HL-60/S4 (cell line): Measurements from ENCODE around the gene ALG2.

ENCODE experiments used
- in situ Hi-C: fragments of 300-500 bp; cut with MboI; formaldehyde crosslinking; loops from 2 replicates; pipeline ENCODE4 v1.14.3; 2022; ENCODE audit warnings: low sequenced_read_pairs

Gene ALG2, protein sequence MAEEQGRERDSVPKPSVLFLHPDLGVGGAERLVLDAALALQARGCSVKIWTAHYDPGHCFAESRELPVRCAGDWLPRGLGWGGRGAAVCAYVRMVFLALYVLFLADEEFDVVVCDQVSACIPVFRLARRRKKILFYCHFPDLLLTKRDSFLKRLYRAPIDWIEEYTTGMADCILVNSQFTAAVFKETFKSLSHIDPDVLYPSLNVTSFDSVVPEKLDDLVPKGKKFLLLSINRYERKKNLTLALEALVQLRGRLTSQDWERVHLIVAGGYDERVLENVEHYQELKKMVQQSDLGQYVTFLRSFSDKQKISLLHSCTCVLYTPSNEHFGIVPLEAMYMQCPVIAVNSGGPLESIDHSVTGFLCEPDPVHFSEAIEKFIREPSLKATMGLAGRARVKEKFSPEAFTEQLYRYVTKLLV

DNA sequence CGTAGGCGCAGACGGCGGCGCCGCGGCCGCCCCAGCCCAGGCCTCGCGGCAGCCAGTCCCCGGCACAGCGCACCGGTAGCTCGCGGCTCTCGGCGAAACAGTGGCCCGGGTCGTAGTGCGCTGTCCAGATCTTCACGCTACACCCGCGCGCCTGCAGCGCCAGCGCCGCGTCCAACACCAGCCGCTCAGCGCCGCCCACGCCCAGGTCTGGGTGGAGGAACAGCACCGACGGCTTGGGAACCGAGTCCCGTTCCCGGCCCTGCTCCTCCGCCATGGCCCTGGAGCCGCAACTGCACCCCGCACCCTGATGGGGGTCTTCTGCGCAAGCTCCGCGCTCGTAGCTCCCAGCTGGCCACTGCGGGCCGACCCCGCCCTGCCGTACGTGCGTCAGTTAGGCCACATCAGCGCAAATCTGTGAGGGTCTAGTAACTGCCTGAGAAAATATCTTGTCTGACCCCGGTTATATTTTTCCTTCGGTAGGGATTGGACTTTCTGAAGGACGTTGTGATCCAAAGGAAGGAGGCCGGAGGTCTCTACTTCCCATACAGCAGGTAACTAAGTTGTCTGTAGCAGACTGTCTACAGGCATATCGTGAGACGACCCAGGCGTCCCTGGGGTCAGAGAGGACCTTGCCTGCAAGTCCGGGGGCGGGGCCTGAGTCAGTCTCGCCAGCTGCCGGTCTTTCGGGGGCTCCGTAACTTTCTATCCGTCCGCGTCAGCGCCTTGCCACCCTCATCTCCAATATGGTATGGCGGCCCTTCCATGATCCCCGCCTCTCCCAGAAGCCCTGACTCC is at the start of gene ALG2, which contains the start of gene SEC61B:
Gene ALG2, minus strand, starts transcription at position 322 of the 795 bp plus-strand sequence. Its CDS starts 48 bp downstream, at position 274.
Gene SEC61B, plus strand, starts transcription at position 662 of the 795 bp plus-strand sequence. Its CDS starts 82 bp downstream, at position 744.
- in situ Hi-C loops: no loop called here

DNA sequence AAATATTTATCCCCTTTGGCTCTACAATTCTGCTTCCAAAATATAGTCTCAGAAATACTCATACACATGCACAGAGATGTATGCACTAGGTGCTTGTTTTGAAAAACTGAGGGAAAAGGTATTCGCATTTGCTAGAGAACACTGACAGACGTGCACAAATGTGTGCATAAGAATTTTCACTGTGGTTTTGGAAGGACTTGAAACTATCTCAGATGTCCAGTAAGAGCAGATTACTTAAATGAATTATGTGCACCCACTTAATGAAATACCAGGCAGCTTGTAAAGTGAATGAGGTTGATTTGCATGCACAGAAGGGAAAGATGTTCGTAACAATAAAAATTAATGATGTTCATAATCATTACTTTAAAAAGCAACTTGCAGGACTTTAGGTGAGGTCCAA is 48.7 kb upstream of the ALG2 start:
- in situ Hi-C loops: loop anchor here (25.0 kb wide), 1 partner anchor 742 kb away; no protein-coding TSS in a partner anchor

DNA sequence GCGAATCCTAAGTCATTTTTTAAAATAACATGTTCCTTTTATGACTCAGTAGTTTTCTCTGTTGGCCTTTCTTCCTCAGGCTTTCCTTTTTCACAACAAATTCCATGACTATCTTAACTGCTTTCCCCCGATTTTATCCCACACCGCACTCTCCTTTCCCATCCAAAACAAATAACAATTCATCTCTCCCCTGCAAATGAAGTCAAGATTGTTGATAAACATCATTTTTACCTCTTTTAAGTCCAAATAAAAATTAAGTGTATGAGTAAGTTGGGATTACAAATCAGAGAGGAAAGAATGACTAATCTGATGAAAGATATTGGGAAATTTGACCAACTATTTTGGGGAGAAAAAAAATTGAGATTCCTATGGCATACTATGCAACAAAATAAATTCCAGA is 47.7 kb upstream of the ALG2 start:
- in situ Hi-C loops: loop anchor here (25.0 kb wide), 1 partner anchor 743 kb away; no protein-coding TSS in a partner anchor

DNA sequence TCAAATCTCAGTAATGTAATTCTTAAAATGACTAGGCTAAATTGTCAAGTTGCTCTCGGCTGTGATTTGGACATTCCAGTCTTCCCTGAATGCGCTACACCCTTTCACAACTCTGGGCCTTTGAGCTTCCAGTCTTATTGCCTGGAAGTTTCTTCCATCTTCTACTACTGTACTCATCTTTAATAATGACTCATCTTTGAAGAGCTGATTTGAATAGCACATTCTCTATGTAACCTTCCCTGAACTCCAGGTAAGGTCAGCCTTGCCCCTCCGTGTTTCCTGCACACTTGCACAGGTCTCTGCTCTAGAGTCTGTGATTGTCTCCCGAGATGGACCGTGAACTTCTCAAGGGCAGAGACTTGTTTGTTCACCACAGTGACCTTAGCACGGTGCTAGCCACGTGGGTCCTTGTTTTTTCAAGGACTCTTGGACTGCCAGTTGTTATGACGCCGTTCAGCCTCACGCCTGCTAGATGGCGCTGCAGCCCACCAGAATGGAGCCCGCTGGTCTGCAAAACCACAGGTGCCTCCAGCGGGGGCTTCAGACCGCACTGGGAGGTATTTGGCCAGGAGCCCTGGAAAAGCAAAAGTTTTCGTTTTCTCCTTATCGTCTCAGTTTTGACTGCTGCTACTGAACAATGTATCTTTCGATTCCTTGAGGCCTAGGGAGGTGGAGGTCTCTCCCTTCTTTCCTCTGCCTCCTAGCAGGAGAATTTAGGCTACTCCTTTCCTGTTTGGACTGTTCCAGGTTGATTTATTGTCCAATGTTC is 44.7 kb upstream of the ALG2 start:
- in situ Hi-C loops: loop anchor here (25.0 kb wide), 1 partner anchor 746 kb away; no protein-coding TSS in a partner anchor

DNA sequence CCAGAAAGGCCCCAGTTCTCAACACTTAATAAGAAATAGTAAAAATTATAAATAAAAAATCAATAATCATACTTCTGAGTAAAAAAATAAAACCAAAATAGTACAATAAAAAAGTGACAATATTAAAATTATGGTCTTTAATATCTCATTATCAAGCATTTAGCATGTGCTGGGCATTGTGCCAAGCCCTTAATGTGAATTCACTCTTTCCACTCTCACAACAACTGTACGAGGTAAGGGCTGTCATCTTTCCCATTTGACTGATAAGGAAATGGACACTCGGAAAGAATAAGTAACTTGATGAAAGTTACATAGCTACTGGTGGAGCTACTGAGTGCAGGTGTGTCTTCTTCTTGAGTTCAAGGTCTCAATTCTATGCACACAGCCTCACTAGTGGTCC is 43.9 kb upstream of the ALG2 start:
- in situ Hi-C loops: loop anchor here (25.0 kb wide), 1 partner anchor 747 kb away; no protein-coding TSS in a partner anchor

DNA sequence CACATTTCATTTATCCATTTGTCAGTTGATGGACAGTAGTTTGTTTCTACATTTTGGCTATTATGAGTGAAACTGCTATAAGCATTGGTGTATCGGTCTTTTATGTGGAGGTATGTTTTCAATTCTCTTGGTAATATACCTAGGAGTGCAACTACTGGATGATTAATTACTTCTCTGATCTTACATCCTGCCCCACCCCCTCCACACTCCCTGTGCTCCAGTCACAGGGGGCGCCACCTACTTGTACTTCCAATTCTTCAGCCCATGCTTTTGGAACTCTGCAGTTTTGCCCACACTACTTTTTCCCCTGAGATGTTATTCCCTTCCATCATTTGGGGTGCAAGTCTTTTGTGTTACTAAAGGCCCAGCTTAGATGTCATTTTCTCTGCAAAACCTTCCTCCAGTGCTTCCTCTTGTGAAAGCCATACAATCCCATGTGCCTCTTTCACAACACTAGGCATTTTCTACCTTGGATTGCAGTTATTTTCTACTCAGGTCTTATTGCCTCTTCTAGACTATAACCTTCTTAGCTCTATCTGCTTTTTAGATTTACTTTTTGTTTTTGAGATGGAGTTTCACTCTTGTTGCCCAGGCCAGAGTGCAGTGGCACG is 42.4 kb upstream of the ALG2 start:
- in situ Hi-C loops: loop anchor here (25.0 kb wide), 1 partner anchor 748 kb away; no protein-coding TSS in a partner anchor

DNA sequence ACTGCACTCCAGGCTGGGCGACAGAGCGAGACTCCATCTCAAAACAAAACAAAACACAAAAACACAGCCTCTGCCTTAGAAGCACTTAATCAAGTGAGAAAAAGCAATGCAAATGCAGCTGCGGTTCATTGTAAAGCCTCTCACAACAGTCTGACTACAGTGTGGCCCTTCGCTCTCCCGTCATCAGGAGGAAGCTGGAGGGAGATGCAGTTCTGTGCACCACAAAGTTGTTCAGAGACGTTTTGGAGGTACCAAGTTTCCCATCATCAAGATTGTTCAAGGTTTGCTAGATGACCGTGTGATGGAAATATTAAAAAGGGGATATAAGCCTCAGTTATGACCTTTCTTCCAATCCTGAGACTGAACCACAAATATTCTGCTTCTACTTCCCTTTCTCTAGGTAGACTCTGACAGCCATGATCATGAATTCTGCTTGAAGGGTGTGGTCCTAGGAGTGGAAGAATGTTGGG is 41.2 kb upstream of the ALG2 start:
- in situ Hi-C loops: loop anchor here (25.0 kb wide), 1 partner anchor 749 kb away; no protein-coding TSS in a partner anchor

DNA sequence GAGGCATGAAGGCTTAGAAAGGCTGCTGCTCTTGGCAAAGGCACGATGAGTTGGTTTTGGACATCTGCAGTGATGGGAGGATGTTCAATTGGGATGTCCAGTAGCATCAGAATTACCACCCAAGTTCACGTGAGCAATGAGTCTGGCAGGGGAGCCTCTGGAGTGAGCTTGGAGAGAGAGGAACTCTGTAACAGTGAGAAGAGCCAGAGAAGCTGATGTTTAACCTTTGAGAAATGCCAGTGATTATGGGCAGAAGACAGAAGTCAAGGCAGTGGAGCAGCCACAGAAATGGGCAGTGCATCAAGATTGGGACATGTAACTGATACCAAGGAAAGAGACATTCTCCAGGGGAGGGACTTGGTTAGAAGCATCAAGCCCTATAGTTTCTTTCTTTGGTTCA is 40.2 kb upstream of the ALG2 start:
- in situ Hi-C loops: loop anchor here (25.0 kb wide), 1 partner anchor 750 kb away; no protein-coding TSS in a partner anchor

DNA sequence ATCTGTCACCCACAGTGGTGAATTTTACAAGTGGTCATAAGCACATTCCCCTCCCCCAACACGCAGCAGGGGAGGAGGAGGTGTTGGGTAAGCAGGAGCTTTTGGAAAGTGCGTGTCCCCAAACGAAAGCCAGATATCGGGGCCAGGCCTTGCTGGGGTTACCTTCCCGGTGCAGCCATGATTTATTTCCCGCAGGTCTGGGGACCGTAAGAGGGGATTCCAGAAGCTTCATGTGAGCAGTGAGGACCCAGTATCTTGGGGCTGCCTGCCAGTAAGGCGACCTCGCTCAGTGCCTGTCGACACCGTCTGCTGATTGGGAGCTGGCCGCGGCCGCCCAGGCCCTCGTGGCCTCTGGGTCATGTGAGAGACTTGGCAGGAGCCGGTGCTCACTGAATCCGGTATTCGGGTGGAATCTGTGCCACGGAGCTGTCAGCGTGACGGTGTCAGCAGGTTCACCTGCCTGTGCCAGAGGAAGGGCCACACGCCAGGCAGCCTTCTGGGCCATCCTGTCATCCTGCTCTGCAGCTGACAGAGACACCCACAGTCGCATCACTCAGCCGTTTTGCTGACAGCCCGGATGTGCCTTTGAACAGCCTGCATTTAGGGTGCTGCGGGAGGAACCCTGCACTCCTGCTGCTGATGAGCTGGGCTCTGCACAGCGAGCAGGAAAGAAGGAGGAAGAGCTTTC is 37.6 kb upstream of the ALG2 start:
- in situ Hi-C loops: loop anchor here (25.0 kb wide), 1 partner anchor 753 kb away; no protein-coding TSS in a partner anchor

DNA sequence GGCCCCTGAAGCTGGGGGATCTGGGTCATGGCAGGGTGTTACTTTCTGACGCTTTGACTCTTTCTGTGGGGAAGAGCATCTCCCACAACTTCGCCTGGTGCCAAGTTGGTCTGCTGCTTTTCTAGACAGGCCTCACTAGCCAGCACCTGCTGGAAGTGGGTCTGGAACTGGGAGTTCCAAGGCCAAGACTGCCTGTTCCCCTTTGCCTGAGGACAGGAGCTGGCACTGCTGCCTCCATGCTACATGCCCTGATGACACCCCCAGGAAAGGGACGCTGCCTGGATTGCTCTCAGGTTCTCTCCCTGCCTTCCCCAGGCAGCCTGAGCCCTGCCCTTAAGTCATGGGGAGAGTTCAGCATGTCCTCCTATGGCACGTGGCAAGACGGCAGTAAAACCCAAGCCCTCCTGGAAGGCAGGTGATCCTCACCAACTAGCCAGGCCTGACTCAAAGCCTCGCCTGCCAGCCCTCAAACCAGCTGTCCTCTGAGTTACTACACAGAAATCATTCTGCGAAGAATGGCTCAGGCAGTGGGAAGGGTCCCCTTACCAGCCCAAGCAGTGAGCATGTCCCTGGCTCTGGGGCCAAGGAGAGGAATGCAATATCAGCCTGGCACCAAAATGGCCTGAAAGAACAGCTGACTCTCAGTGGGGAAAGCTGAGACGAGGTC is 36.1 kb upstream of the ALG2 start:
- in situ Hi-C loops: loop anchor here (25.0 kb wide), 1 partner anchor 754 kb away; no protein-coding TSS in a partner anchor

DNA sequence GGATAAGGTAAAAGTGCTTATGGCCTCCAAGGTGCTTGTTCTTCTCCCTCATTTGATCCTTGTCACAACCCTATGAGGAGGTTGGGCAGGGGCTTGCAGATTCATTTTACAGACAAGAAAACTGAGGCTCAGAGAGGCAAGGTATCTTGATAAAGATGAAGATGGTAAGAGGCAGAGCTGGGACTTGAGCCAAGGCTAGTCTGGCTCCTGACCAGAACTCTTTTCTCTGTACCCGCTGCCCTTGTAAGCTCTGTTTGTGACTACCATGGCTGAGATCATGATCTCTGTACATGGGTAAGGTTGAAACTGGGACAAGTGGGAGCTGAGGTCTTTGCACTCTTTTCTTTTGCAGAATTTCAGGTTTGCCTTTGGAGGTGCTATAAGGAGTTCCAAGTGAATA is 33.9 kb upstream of the ALG2 start:
- in situ Hi-C loops: loop anchor here (25.0 kb wide), 1 partner anchor 757 kb away; no protein-coding TSS in a partner anchor

DNA sequence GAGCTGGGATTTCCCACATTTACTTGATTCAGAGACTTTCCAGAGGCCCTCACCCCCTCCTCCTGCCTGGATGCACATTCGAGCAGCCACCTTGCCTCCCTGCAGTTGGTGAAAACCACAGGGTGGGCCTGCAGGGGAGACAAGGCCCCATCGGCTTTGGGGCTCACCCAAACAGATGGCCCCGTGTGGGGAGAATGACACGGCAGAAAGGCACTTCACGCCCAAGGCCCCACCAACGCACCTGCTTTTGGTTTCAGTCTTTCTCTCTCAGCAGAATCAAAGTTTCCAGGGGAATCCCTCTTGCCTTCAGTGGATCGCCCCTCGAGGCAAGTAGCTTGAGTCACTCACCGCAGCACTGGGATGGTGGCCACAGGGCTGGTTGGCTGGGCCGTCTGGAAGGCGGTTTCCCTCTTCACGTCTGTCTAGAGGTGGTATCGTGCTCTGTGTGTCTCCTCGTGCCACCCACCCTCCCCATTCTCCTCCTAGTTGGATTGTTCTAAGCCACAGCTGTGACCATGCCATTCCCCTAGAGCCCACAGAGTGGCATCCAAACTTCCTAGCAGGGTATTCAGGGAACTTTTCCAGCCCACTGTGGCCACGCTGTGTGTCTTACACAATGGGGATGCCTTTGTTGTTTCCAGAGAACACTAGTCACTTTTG is 32.2 kb upstream of the ALG2 start:
- in situ Hi-C loops: loop anchor here (25.0 kb wide), 1 partner anchor 758 kb away; no protein-coding TSS in a partner anchor

DNA sequence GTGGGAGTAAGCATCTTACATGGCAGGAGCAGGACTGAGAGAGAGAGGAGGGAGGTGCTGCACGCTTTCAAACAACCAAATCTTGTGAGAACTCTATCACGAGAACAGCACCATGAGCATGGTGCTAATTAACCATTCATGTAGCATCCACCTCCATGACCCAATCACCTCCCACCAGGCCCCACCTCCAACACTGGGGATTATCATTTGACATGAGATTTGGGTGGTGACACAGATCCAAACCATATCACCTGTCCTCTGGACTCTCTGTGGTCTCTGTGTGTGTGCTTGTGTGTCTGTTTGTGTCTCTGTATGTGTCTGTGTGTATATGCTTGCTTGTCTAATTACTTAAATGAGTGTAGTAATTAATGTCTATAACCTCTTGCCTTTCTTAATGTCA is 31.4 kb upstream of the ALG2 start:
- in situ Hi-C loops: loop anchor here (25.0 kb wide), 1 partner anchor 759 kb away; no protein-coding TSS in a partner anchor

DNA sequence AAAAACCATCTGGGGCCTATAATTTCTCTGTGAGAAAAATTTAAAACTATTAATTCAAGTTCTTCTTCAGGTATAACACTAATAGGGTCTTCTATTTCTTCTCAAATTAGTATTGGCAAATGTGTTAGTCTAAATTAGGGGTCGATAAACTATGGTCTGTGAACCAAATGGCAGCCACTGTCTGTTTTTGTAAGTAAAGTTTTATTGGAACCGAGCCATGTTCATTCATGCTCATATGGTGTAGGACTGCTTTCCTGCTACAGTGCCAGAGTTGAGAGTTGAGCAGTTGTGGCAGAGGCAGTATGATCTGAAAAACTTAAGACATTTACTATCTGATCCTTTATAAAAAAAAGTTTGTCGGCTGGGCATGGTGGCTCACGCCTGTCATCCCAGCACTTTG is 29.4 kb upstream of the ALG2 start:
- in situ Hi-C loops: loop anchor here (25.0 kb wide), 1 partner anchor 761 kb away; no protein-coding TSS in a partner anchor

DNA sequence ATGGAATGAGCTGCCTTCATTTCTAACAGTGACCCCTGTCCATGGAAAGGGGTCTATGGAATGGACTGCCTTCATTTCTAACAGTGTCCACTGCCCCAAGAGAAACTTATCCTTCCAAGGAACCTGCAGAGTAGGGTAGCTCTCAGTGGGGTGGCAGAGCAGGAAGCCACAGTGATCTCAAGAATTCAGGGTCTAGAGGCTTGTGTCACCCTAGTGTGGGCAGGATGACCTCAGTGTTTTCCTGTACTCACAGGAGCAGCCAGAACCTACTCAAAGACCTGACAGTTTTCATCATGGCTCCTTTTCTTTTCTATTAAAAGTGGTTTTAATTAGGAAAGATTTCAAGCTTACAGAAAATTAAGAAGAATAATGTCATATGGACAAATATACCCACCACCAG is 27.9 kb upstream of the ALG2 start:
- in situ Hi-C loops: loop anchor here (25.0 kb wide), 1 partner anchor 763 kb away; no protein-coding TSS in a partner anchor

DNA sequence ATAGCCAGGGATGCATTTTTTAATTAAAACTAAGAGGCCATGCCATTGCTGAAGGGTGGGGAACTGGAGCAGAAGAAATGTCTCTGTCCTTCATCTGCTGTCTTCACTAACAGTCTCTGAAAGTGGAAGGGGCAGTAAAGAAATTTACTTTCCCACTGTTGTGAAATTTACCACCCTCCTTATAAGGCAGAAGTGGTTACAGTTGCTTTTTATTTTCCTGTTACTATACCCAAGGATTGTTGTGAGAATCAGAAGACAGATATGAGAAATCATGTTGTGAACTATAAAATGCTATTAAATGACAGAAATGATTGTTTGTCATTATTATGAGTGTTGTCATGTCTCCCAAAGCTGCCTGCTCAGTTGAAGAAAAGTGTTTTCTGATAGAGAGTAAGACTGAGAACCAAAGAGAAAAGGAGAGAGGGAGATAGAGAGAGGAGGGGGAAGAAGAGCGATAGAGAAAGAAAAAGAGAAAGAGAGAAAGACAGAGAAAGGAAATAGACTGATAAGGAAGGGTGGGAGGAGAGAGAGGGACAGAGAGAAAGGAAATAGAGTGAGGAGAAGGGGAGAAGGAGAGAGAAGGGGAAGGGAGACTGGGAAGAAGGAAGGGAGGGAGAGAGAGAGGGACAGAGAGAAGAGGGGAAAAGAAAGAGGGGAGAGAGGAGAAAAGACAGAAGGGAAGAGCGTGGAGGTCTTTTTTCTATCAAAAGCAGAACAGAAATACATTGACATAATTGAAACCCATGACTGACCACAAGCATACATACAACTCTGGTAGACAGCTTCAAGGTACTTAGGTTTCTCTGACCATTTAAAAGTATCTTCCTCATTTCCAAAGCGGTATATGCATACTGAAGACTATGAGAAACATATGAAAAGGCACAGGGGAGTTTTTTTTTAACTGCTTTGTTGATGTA is 22.9 kb upstream of the ALG2 start:
- in situ Hi-C loops: no loop called here

DNA sequence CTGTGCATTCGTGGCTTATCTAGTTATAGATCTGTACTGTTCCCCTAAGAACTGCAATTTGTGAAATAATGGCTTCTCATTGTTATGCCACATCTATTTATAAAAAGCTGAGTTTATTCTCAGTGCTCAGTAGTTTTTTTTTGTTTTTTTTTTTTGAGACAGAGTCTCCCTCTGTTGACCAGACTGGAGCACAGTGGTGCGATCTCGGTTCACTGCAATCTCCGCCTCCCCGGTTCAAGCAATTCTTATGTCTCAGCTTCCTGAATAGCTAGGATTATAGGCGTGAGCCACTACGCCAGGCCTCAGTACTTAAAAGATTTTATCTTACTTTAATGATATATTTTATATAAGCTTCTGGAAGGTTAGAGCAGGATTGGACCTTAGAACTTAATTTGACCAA is 19.4 kb upstream of the ALG2 start:
- in situ Hi-C loops: no loop called here
